GM18909 (cell line): ENCODE measurements around the gene NUP93.
"Not testable (repeated sequence)": the region's sequence is repeated elsewhere in the genome, so short reads cannot be mapped to it uniquely, and the experiment has no call there.

Experiments used
- ATAC-seq: cut with Tn5 transposase; IDR thresholded peaks from one replicate; pipeline ENCODE4 v1.9.1; 2021; ENCODE audit warnings: mild to moderate bottlenecking; ENCODE audit not compliant: unreplicated experiment, poor library complexity

The NUP93 gene

GRCh38 chr16:56739378-56739777 lies 9.4 kb downstream of the NUP93 start:
- ATAC-seq: not testable (repeated sequence)

- no peak for ATAC-seq
These were observed 11.5 kb downstream of the NUP93 start for GRCh38 chr16:56741399-56741798.

GRCh38 chr16:56742030-56742984 lies 12.4 kb downstream of the NUP93 start:
- no peak for ATAC-seq

- no peak for ATAC-seq
These were observed 13.9 kb downstream of the NUP93 start for GRCh38 chr16:56743840-56744239.

GRCh38 chr16:56744996-56745640 lies 15.2 kb downstream of the NUP93 start:
- ATAC-seq: no peak

- ATAC-seq: no peak
These were observed 17.6 kb downstream of the NUP93 start for GRCh38 chr16:56747486-56748045.

GRCh38 chr16:56748191-56748590 lies 18.3 kb downstream of the NUP93 start:
- no peak for ATAC-seq

- no peak for ATAC-seq
These were observed 18.9 kb downstream of the NUP93 start for GRCh38 chr16:56748826-56749225.

- ATAC-seq: no peak
These were observed 20.0 kb downstream of the NUP93 start for GRCh38 chr16:56749672-56750491.

- no peak for ATAC-seq
These were observed 23.5 kb downstream of the NUP93 start for GRCh38 chr16:56753410-56753809.

GRCh38 chr16:56755038-56755437 lies 25.1 kb downstream of the NUP93 start:
- no peak for ATAC-seq

- no peak for ATAC-seq
These were observed 28.5 kb downstream of the NUP93 start for GRCh38 chr16:56758432-56758831.

GRCh38 chr16:56758930-56759329 lies 29.0 kb downstream of the NUP93 start:
- ATAC-seq: no peak

GRCh38 chr16:56763291-56763916 lies 33.5 kb downstream of the NUP93 start:
- no peak for ATAC-seq

GRCh38 chr16:56764835-56765234 lies 34.9 kb downstream of the NUP93 start:
- ATAC-seq: no peak

- no peak for ATAC-seq
These were observed 36.0 kb downstream of the NUP93 start for GRCh38 chr16:56765949-56766348.

- no peak for ATAC-seq
These were observed 37.1 kb downstream of the NUP93 start for GRCh38 chr16:56767024-56767423.

- no peak for ATAC-seq
These were observed 39.7 kb downstream of the NUP93 start for GRCh38 chr16:56769677-56770076.

- no peak for ATAC-seq
These were observed 41.8 kb downstream of the NUP93 start for GRCh38 chr16:56771558-56772279.
